Keratinocyte (primary cell): Measurements from ENCODE around the gene KRTAP10-4. TPM values are rescaled to one million over a fixed set of nuclear protein-coding genes. Genes with fewer than 3 reads are reported as not detected.
A peak's percentile ranks its signal among the peaks of the same experiment; 100 is the strongest.

ENCODE experiments used
- DNase-seq: peaks from one replicate; pipeline ENCODE4 v3.0.0-alpha.2; 2011; ENCODE audit warnings: low read depth, missing footprints, low spot score
- FAIRE-seq: peaks from 2 replicates; lab custom pipeline; 2011; peaks lifted over from hg19 to GRCh38; lab: Jason Lieb, UNC
- H2AFZ ChIP-seq: 2 replicates; pipeline ENCODE4 v1.6.0; 2012; ENCODE audit warnings: low read length, control low read depth, inconsistent platforms; ENCODE audit not compliant: control insufficient read depth
- H3K27ac ChIP-seq: 2 replicates; pipeline ENCODE4 v1.5.1; 2011; ENCODE audit warnings: low read length; ENCODE audit not compliant: control insufficient read depth, insufficient read depth
- H3K27me3 ChIP-seq: 3 replicates; pipeline ENCODE4 v1.6.0; 2011; ENCODE audit warnings: low read length; ENCODE audit not compliant: control insufficient read depth, insufficient read depth; ENCODE audit errors: extremely low read depth
- H3K36me3 ChIP-seq, 2 experiments: 2 replicates in 1 of 2; 3 replicates in 1 of 2; pipeline ENCODE4 v1.5.1; 2011; ENCODE audit warnings: low read length in 2 of 2, mild to moderate bottlenecking in 1 of 2; ENCODE audit not compliant: control insufficient read depth in 2 of 2, insufficient read depth in 2 of 2; ENCODE audit errors: extremely low read depth in 1 of 2
- H3K4me1 ChIP-seq: 3 replicates; pipeline ENCODE4 v1.5.1; 2011; ENCODE audit warnings: low read length; ENCODE audit not compliant: control insufficient read depth, insufficient read depth; ENCODE audit errors: extremely low read depth
- H3K4me2 ChIP-seq: 3 replicates; pipeline ENCODE4 v1.6.0; 2011; ENCODE audit warnings: low read depth, low read length; ENCODE audit not compliant: control insufficient read depth, insufficient read depth; ENCODE audit errors: extremely low read depth
- H3K4me3 ChIP-seq, 3 experiments: fragments of 200-600 bp in 1 of 3; sonication (generic) in 1 of 3; 2 replicates in 2 of 3; 3 replicates in 1 of 3; pipeline ENCODE4 v1.5.1; 2011 to 2016; ENCODE audit warnings: low read length in 3 of 3, mild to moderate bottlenecking in 3 of 3, control low read depth in 2 of 3, inconsistent platforms in 1 of 3, low read depth in 1 of 3, mixed read lengths in 1 of 3, mixed run types in 1 of 3, moderate library complexity in 1 of 3; ENCODE audit not compliant: control insufficient read depth in 2 of 3, insufficient read depth in 2 of 3; ENCODE audit errors: extremely low read depth in 1 of 3
- H3K79me2 ChIP-seq: 2 replicates; pipeline ENCODE4 v1.6.0; 2012; ENCODE audit warnings: low read length; ENCODE audit not compliant: control insufficient read depth, insufficient read depth
- H3K9ac ChIP-seq: 3 replicates; pipeline ENCODE4 v1.6.0; 2011; ENCODE audit warnings: low read length; ENCODE audit not compliant: control insufficient read depth, insufficient read depth; ENCODE audit errors: extremely low read depth
- H3K9me1 ChIP-seq: 3 replicates; pipeline ENCODE4 v1.6.0; 2011; ENCODE audit warnings: low read length; ENCODE audit not compliant: control insufficient read depth, insufficient read depth; ENCODE audit errors: extremely low read depth
- H3K9me3 ChIP-seq: 2 replicates; pipeline ENCODE4 v1.5.1; 2012; ENCODE audit warnings: low read depth, low read length; ENCODE audit not compliant: control insufficient read depth
- H4K20me1 ChIP-seq: 3 replicates; pipeline ENCODE4 v1.6.0; 2011; ENCODE audit warnings: low read length; ENCODE audit not compliant: control insufficient read depth, insufficient read depth; ENCODE audit errors: extremely low read depth
- EZH2 ChIP-seq: IDR thresholded peaks from one replicate; pipeline ENCODE4 v1.6.1; 2012; ENCODE audit warnings: inconsistent platforms, mild to moderate bottlenecking, low read length, moderate library complexity
- dilution Hi-C: fragments of 300-500 bp; cut with MboI; formaldehyde crosslinking; loops from one replicate; pipeline ENCODE4 v1.7.0; 2020; ENCODE audit warnings: low sequenced_read_pairs; ENCODE audit not compliant: extremely low pct_ligation_motif_present
- polyA plus RNA-seq, 5 experiments: library from polyadenylated mRNA; depleted of rRNA in 3 of 5; stranded (reverse) in 3 of 5; stranded (forward) in 1 of 5; unstranded in 1 of 5; fragments of >200 nt; gene quantifications; 1 replicate in 1 of 5; 2 replicates in 3 of 5; 3 replicates in 1 of 5; pipeline versions ENCODE4 v1.2.1 to v1.2.3, GENCODE V29; 2011 to 2012; ENCODE audit warnings: missing spikeins in 2 of 5, low read depth in 1 of 5, low replicate concordance in 1 of 5
- TF ChIP-seq, protein P1 (sequence below), 3 experiments: IDR thresholded peaks in 1 of 3; conservative IDR thresholded peaks in 1 of 3; optimal IDR thresholded peaks in 1 of 3; 2 replicates in 2 of 3; 3 replicates in 1 of 3; pipeline versions ENCODE3 to v1.5.1; 2011; ENCODE audit warnings: low read length in 3 of 3, mild to moderate bottlenecking in 3 of 3, moderate library complexity in 2 of 3, control low read depth in 1 of 3, inconsistent platforms in 1 of 3; ENCODE audit not compliant: insufficient read depth in 2 of 3; ENCODE audit errors: extremely low read depth in 1 of 3

Gene KRTAP10-4
- polyA plus RNA-seq, 1 donor (not counting 4 experiments of a cell fraction or from before 2014, with no cell fraction given) = not detected

DNA sequence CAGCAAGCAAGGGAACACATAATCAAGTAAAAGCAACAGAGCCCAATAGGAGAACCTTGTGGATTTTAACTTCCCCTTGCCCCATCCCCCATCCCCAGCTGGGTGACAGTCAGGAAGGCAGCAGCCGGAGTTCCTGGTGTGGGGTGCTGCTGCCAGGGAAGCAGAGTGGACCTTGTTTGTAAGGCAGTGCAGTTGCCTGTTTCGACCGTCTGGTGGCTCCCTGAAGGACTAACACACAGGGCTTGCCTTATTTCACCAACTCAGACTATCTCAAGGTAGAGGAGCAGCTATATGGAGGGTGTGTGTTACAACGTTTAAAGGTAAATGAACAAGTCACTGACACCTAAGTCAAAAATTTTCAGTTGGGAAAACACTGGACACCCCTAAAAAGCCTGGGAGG is 45.0 kb downstream of the KRTAP10-4 start:
- no peak for FAIRE-seq
- H2AFZ ChIP-seq = no peak overlapping the region
- no peak overlapping the region for H3K4me2 ChIP-seq
- no peak for TF ChIP-seq EZH2
- TF ChIP-seq, protein P1, sequence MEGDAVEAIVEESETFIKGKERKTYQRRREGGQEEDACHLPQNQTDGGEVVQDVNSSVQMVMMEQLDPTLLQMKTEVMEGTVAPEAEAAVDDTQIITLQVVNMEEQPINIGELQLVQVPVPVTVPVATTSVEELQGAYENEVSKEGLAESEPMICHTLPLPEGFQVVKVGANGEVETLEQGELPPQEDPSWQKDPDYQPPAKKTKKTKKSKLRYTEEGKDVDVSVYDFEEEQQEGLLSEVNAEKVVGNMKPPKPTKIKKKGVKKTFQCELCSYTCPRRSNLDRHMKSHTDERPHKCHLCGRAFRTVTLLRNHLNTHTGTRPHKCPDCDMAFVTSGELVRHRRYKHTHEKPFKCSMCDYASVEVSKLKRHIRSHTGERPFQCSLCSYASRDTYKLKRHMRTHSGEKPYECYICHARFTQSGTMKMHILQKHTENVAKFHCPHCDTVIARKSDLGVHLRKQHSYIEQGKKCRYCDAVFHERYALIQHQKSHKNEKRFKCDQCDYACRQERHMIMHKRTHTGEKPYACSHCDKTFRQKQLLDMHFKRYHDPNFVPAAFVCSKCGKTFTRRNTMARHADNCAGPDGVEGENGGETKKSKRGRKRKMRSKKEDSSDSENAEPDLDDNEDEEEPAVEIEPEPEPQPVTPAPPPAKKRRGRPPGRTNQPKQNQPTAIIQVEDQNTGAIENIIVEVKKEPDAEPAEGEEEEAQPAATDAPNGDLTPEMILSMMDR (optimal IDR thresholded peaks at IDR 0.05 in 1 of 3, IDR thresholded peaks at IDR 0.05 in 1 of 3, conservative IDR thresholded peaks at IDR 0.05 in 1 of 3; ENCODE audit: extremely low read depth in 1 of 3, insufficient read depth in 2 of 3, low read length in 3 of 3) = peak in 1 of 3 experiments; percentile 7
- no peaks in the 10 kb centered on the region for H3K9me1 ChIP-seq
- peaks cover 19% of the 10 kb centered on the region for H3K27me3 ChIP-seq
- no peaks in the 10 kb centered on the region for H3K36me3 ChIP-seq
- dilution Hi-C loops = no loop called here
- no peaks in the 10 kb centered on the region for H4K20me1 ChIP-seq
- H3K4me1 ChIP-seq = peaks cover 7% of the 10 kb centered on the region
- DNase-seq = no peak
- peaks cover 6% of the 10 kb centered on the region for H3K9me3 ChIP-seq
- no peak overlapping the region for H3K27ac ChIP-seq
- no peaks in the 10 kb centered on the region for H3K79me2 ChIP-seq
- H3K9ac ChIP-seq = no peak overlapping the region
- no peak overlapping the region for H3K4me3 ChIP-seq

DNA sequence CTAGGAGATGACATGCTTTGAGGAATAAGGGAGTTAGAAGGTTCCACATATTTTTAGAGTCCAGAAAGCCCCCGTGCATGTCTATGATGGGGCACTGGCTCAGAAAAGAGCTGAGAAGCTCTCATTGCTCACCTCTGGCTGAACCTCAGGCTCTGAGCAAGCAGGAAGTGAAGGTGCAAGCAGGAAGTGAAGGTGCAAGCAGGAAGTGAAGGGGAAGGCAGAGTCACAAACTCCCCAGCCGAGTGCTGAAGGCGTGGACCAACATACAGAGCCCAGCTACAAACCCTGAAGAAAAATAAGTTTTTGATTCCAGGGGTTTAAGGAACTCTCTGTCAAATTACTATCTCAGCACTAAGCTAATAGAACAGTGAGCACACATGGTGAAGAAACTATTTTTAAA is 45.4 kb downstream of the KRTAP10-4 start:
- no peak overlapping the region for H3K4me3 ChIP-seq
- TF ChIP-seq, protein P1 (optimal IDR thresholded peaks at IDR 0.05 in 1 of 3, IDR thresholded peaks at IDR 0.05 in 1 of 3, conservative IDR thresholded peaks at IDR 0.05 in 1 of 3; ENCODE audit: extremely low read depth in 1 of 3, insufficient read depth in 2 of 3, low read length in 3 of 3) = no peak
- TF ChIP-seq EZH2 = no peak
- no peaks in the 10 kb centered on the region for H3K36me3 ChIP-seq
- FAIRE-seq (no peak), DNase-seq (no peak)
- H3K9ac ChIP-seq = no peak overlapping the region
- dilution Hi-C loops = no loop called here
- no peak overlapping the region for H2AFZ ChIP-seq
- peaks cover 6% of the 10 kb centered on the region for H3K9me3 ChIP-seq
- H3K4me2 ChIP-seq = no peak overlapping the region
- no peaks in the 10 kb centered on the region for H3K9me1 ChIP-seq
- H3K4me1 ChIP-seq = peaks cover 7% of the 10 kb centered on the region
- H3K79me2 ChIP-seq = no peaks in the 10 kb centered on the region
- H4K20me1 ChIP-seq = no peaks in the 10 kb centered on the region
- H3K27ac ChIP-seq = no peak overlapping the region
- H3K27me3 ChIP-seq = peaks cover 19% of the 10 kb centered on the region
